Endothelial cell of umbilical vein (primary cell): ENCODE data around the gene RAB36. TPM values are rescaled to one million over a fixed set of nuclear protein-coding genes. Genes with fewer than 3 reads are reported as not detected.

Experiments
- BruUV-seq: library from RNA; stranded (reverse); fragments of 400-500 nt; replicated peaks from 2 replicates; lab custom pipeline; 2021; lab: Mats Ljungman, UMichigan
- CTCF ChIA-PET: fragments of 300-600, 350-600 bp; sonication (Branson Sonifier 250); formaldehyde crosslinking; loops from one replicate; lab custom pipeline; 2021; ENCODE audit warnings: antibody characterized with exemption, inconsistent platforms; lab: Charles Lee
- POLR2A ChIA-PET: fragments of 300-600, 350-600 bp; sonication (Branson Sonifier 250); formaldehyde crosslinking; loops from one replicate; lab custom pipeline; 2021; ENCODE audit warnings: antibody characterized with exemption, inconsistent platforms; lab: Charles Lee
- DNase-seq: peaks from one replicate; pipeline ENCODE4 v3.0.0-alpha.2; 2011; ENCODE audit warnings: low read depth, low spot score
- FAIRE-seq: peaks from 2 replicates; lab custom pipeline; 2011; peaks lifted over from hg19 to GRCh38; lab: Jason Lieb, UNC
- H2AFZ ChIP-seq: 2 replicates; pipeline ENCODE4 v1.6.0; 2012; ENCODE audit warnings: low read depth, low read length, control low read depth, inconsistent platforms
- H3K27ac ChIP-seq: 2 replicates; pipeline ENCODE4 v1.5.1; 2011; ENCODE audit warnings: low read depth, mild to moderate bottlenecking, control low read depth, low read length, moderate library complexity; ENCODE audit not compliant: insufficient read depth
- H3K27me3 ChIP-seq, 2 experiments: 2 replicates each; pipeline versions ENCODE4 v1.6.0 to v1.6.1; 2011; ENCODE audit warnings: low read length in 2 of 2, mixed read lengths in 1 of 2; ENCODE audit not compliant: control insufficient read depth in 2 of 2, insufficient read depth in 2 of 2
- H3K36me3 ChIP-seq, 2 experiments: 2 replicates in 1 of 2; 3 replicates in 1 of 2; pipeline ENCODE4 v1.5.1; 2011; ENCODE audit warnings: low read length in 2 of 2, mild to moderate bottlenecking in 1 of 2, moderate library complexity in 1 of 2; ENCODE audit not compliant: control insufficient read depth in 2 of 2, insufficient read depth in 2 of 2; ENCODE audit errors: extremely low read depth in 1 of 2
- H3K4me1 ChIP-seq: 3 replicates; pipeline ENCODE4 v1.5.1; 2011; ENCODE audit warnings: mild to moderate bottlenecking, low read length; ENCODE audit not compliant: control insufficient read depth, insufficient read depth; ENCODE audit errors: extremely low read depth
- H3K4me2 ChIP-seq: 2 replicates; pipeline ENCODE4 v1.6.1; 2011; ENCODE audit warnings: low read length, control low read depth, mixed read lengths; ENCODE audit not compliant: insufficient read depth
- H3K4me3 ChIP-seq, 3 experiments: fragments of 200-600 bp in 1 of 3; sonication (generic), shearing (Covaris generic) in 1 of 3; replicated peaks in 1 of 3; 2 replicates each; pipeline ENCODE4 v1.5.1; 2011 to 2016; ENCODE audit warnings: control low read depth in 3 of 3, low read length in 3 of 3, mild to moderate bottlenecking in 2 of 3, inconsistent platforms in 1 of 3, low read depth in 1 of 3, moderate library complexity in 1 of 3; ENCODE audit not compliant: insufficient read depth in 1 of 3
- H3K79me2 ChIP-seq: 2 replicates; pipeline ENCODE4 v1.6.0; 2012; ENCODE audit warnings: low read length, inconsistent platforms; ENCODE audit not compliant: control insufficient read depth, insufficient read depth
- H3K9ac ChIP-seq: replicated peaks from 2 replicates; pipeline ENCODE3; 2011; ENCODE audit warnings: low read length, control low read depth; ENCODE audit not compliant: insufficient read depth; ENCODE audit errors: extremely low read depth
- H3K9me1 ChIP-seq: replicated peaks from 3 replicates; pipeline ENCODE4 v1.6.0; 2011; ENCODE audit warnings: mild to moderate bottlenecking, low read length; ENCODE audit not compliant: control insufficient read depth, insufficient read depth; ENCODE audit errors: extremely low read depth
- H3K9me3 ChIP-seq: replicated peaks from 2 replicates; pipeline ENCODE4 v1.5.1; 2012; ENCODE audit warnings: low read length, inconsistent platforms; ENCODE audit not compliant: control insufficient read depth, insufficient read depth
- H4K20me1 ChIP-seq: replicated peaks from 2 replicates; pipeline ENCODE3; 2011; ENCODE audit warnings: mild to moderate bottlenecking, low read length; ENCODE audit not compliant: control insufficient read depth, insufficient read depth; ENCODE audit errors: extremely low read depth
- EZH2 ChIP-seq: IDR thresholded peaks from 2 replicates; pipeline ENCODE4 v1.6.1; 2012; ENCODE audit warnings: borderline replicate concordance, low read depth, mild to moderate bottlenecking, moderate library complexity, low read length, inconsistent platforms; ENCODE audit not compliant: severe bottlenecking
- FOS ChIP-seq: IDR thresholded peaks from 2 replicates; pipeline ENCODE4 v1.6.1; 2011; ENCODE audit warnings: mild to moderate bottlenecking, low read length, moderate library complexity, borderline replicate concordance; ENCODE audit not compliant: insufficient read depth
- GATA2 ChIP-seq: IDR thresholded peaks from 2 replicates; pipeline ENCODE4 v1.7.0; 2011; ENCODE audit warnings: low read depth, mild to moderate bottlenecking, moderate library complexity, mixed read lengths, low read length; ENCODE audit not compliant: insufficient read length, insufficient read depth
- JUN ChIP-seq: IDR thresholded peaks from 2 replicates; pipeline ENCODE4 v1.6.1; 2011; ENCODE audit warnings: borderline replicate concordance, low read depth; ENCODE audit not compliant: insufficient read length, insufficient read depth
- MAX ChIP-seq: IDR thresholded peaks from 2 replicates; pipeline ENCODE4 v1.6.1; 2011; ENCODE audit not compliant: insufficient read depth, insufficient read length
- MYC ChIP-seq: IDR thresholded peaks from one replicate; pipeline ENCODE4 v1.6.1; 2011; ENCODE audit warnings: mild to moderate bottlenecking, low read depth, low read length
- POLR2A ChIP-seq: IDR thresholded peaks from 2 replicates; pipeline ENCODE4 v1.6.1; 2012; ENCODE audit warnings: low read depth, mild to moderate bottlenecking, control low read depth, low read length
- POLR2AphosphoS5 ChIP-seq: IDR thresholded peaks from 2 replicates; pipeline ENCODE4 v1.6.1; 2012; ENCODE audit warnings: low read depth, mild to moderate bottlenecking, control low read depth, low read length, moderate library complexity; ENCODE audit not compliant: insufficient read depth
- dilution Hi-C: fragments of 300-500 bp; cut with MboI; formaldehyde crosslinking; loops from one replicate; pipeline ENCODE4 v1.15.0; 2019; ENCODE audit warnings: low sequenced_read_pairs; ENCODE audit not compliant: extremely low pct_ligation_motif_present
- intact Hi-C: fragments of 100-400 bp; cut with micrococcal nuclease; formaldehyde crosslinking; loops from one replicate; pipeline ENCODE4 v1.10.0; 2022
- polyA plus RNA-seq, 4 experiments: library from polyadenylated mRNA; depleted of rRNA in 3 of 4; stranded (reverse) in 3 of 4; unstranded in 1 of 4; fragments of >200 nt; gene quantifications; 2 replicates each; pipeline versions ENCODE4 v1.2.1 to v1.2.3, GENCODE V29; 2011 to 2012; ENCODE audit warnings: missing spikeins in 1 of 4
- total RNA-seq: library from RNA; stranded (reverse); gene quantifications from 2 replicates; pipeline ENCODE4 v1.2.3, GENCODE V29; 2021
- TF ChIP-seq, protein P1 (sequence below), 2 donors: IDR thresholded peaks; 1 replicate in 1 of 2; 2 replicates in 1 of 2; pipeline ENCODE4 v1.5.1; 2011; ENCODE audit warnings: low read length in 2 of 2, mild to moderate bottlenecking in 2 of 2, moderate library complexity in 2 of 2, control low read depth in 1 of 2, inconsistent platforms in 1 of 2, low read depth in 1 of 2; ENCODE audit not compliant: insufficient read depth in 1 of 2; ENCODE audit errors: extremely low read depth in 1 of 2

Gene RAB36
- total and polyA plus RNA-seq, 2 donors (not counting 3 experiments of a cell fraction or from before 2014, with no cell fraction given): 2.7 to 3.1 TPM

GRCh38 chr22:23117891-23118646 is 27.2 kb upstream of the RAB36 start:
- BruUV-seq: no TSS peak
- Histone ChIP-seq H3K9ac (no peak overlapping the region), H3K9me1 (no peaks in the 10 kb centered on the region), H3K27me3 (no peaks in the 10 kb centered on the region), H3K27ac (no peak overlapping the region), H4K20me1 (no peaks in the 10 kb centered on the region), H3K36me3 (no peaks in the 10 kb centered on the region), H3K4me1 (no peaks in the 10 kb centered on the region), H3K79me2 (no peaks in the 10 kb centered on the region), H3K9me3 (no peaks in the 10 kb centered on the region), H3K4me2 (no peak overlapping the region), H3K4me3 (no peak overlapping the region), H2AFZ (no peak overlapping the region)
- DNase-seq (no peak), FAIRE-seq (no peak)
- dilution Hi-C loops: no loop called here
- intact Hi-C loops: no loop called here
- TF ChIP-seq POLR2A: no peak
- ChIA-PET CTCF (interaction anchor here (2.5 kb wide), 1 partner anchor 10 kb away, joined by 7 read pairs; no protein-coding TSS in a partner anchor), POLR2A (no interaction called here)

DNA sequence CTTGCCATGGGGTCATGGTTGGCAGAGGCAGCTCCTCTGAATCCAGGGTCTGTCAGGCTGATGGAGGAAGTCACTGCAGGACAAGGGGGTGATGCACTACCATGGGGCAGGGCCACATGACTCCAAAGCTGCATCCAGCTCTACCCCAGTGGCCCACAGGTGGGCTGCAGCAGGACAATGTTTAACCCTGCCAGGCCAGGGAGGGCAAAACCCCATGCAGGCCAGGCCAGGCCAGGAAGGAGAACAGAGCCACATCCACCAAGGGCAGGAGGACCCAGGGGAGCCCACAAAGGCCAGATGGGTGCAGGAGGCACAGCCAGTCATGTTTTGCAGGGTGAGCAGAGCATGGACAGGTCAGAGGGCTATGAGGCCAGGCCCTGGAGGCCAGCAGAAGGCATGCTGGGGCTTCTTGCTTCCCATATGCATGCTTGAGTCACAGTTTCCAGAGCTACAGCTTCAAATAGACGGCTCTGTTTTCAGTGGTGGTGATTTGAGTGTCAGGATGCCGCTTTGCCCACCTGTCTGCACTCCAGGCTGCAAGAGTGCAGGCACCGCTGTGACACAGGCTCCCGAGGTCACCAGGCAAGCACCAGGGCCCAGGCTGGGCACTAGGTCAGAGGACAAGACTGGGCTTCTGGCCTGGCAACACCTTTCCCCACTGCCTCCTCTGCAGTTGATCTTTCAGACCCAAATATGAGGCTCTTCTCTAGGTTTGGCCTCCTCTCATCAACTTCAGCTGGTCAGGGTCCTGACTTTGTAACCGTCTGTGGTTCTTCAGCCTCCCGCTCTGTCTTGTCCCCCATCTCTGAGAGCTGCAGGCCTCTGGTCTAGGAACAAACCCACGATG is 26.4 kb upstream of the RAB36 start:
- Histone ChIP-seq H3K9me3 (no peaks in the 10 kb centered on the region), H3K4me2 (no peak overlapping the region), H4K20me1 (no peaks in the 10 kb centered on the region), H3K4me3 (no peak overlapping the region), H3K4me1 (no peaks in the 10 kb centered on the region), H3K9me1 (no peaks in the 10 kb centered on the region), H3K27me3 (no peaks in the 10 kb centered on the region), H2AFZ (no peak overlapping the region), H3K79me2 (no peaks in the 10 kb centered on the region), H3K36me3 (no peaks in the 10 kb centered on the region), H3K27ac (no peak overlapping the region), H3K9ac (no peak overlapping the region)
- BruUV-seq: no TSS peak
- dilution Hi-C loops (no loop called here), intact Hi-C loops (no loop called here)
- no peak for FAIRE-seq
- TF ChIP-seq POLR2AphosphoS5: no peak
- TF ChIP-seq FOS: no peak
- TF ChIP-seq JUN: no peak
- TF ChIP-seq MAX: no peak
- no peak for TF ChIP-seq EZH2
- TF ChIP-seq MYC: no peak
- TF ChIP-seq, protein P1, sequence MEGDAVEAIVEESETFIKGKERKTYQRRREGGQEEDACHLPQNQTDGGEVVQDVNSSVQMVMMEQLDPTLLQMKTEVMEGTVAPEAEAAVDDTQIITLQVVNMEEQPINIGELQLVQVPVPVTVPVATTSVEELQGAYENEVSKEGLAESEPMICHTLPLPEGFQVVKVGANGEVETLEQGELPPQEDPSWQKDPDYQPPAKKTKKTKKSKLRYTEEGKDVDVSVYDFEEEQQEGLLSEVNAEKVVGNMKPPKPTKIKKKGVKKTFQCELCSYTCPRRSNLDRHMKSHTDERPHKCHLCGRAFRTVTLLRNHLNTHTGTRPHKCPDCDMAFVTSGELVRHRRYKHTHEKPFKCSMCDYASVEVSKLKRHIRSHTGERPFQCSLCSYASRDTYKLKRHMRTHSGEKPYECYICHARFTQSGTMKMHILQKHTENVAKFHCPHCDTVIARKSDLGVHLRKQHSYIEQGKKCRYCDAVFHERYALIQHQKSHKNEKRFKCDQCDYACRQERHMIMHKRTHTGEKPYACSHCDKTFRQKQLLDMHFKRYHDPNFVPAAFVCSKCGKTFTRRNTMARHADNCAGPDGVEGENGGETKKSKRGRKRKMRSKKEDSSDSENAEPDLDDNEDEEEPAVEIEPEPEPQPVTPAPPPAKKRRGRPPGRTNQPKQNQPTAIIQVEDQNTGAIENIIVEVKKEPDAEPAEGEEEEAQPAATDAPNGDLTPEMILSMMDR (IDR thresholded peaks at IDR 0.05; ENCODE audit: extremely low read depth in 1 of 2, insufficient read depth in 1 of 2, low read depth in 1 of 2, low read length in 2 of 2): no peak
- TF ChIP-seq POLR2A: no peak
- TF ChIP-seq GATA2: no peak
- ChIA-PET POLR2A (no interaction called here), CTCF (interaction anchor here (1.0 kb wide), 1 partner anchor 267 kb away, joined by 3 read pairs; no protein-coding TSS in a partner anchor)
- no peak for DNase-seq
